Glomerular visceral epithelial cell (primary cell): ENCODE data around the gene ATXN2L.
"Not testable (repeated sequence)": the region's sequence is repeated elsewhere in the genome, so short reads cannot be mapped to it uniquely, and the experiment has no call there.

Source experiments
- DNase-seq: peaks from one replicate; pipeline ENCODE4 v3.0.0-alpha.2; 2016; ENCODE audit errors: extremely low spot score

Gene ATXN2L

GRCh38 chr16:28837672-28838557, 15.1 kb downstream of the ATXN2L start:
- DNase-seq: no peak

- no peak for DNase-seq
Observed at GRCh38 chr16:28838558-28838918, 15.7 kb downstream of the ATXN2L start.

- no peak for DNase-seq
Observed at GRCh38 chr16:28839004-28839639, 16.3 kb downstream of the ATXN2L start.

- no peak for DNase-seq
Observed at GRCh38 chr16:28839899-28840298, 17.1 kb downstream of the ATXN2L start.

- no peak for DNase-seq
Observed at GRCh38 chr16:28842696-28843095, 19.9 kb downstream of the ATXN2L start.

- DNase-seq: no peak
Observed at GRCh38 chr16:28843766-28844165, 21.0 kb downstream of the ATXN2L start.

- no peak for DNase-seq
Observed at GRCh38 chr16:28844226-28844885, 21.6 kb downstream of the ATXN2L start.

- peak; percentile 46 for DNase-seq
Observed at GRCh38 chr16:28845293-28845692, 22.5 kb downstream of the ATXN2L start.

- DNase-seq: no peak
Observed at GRCh38 chr16:28845761-28846079, 22.9 kb downstream of the ATXN2L start.

- peak; percentile 98 for DNase-seq
Observed at GRCh38 chr16:28846080-28846932, 23.5 kb downstream of the ATXN2L start, which contains the start of gene TUFM. TUFM (minus strand) TSS chr16:28846348; CDS start chr16:28846269, 79 bp downstream.

- peak; percentile 25 for DNase-seq
Observed at GRCh38 chr16:28846933-28847273, 24.1 kb downstream of the ATXN2L start.

GRCh38 chr16:28858421-28858820, 35.6 kb downstream of the ATXN2L start:
- no peak for DNase-seq

GRCh38 chr16:28859326-28859725, 36.5 kb downstream of the ATXN2L start:
- DNase-seq: no peak

- no peak for DNase-seq
Observed at GRCh38 chr16:28863929-28864793, 41.4 kb downstream of the ATXN2L start.

GRCh38 chr16:28865001-28865688, 42.3 kb downstream of the ATXN2L start:
- no peak for DNase-seq

- DNase-seq: no peak
Observed at GRCh38 chr16:28865722-28866453, 43.1 kb downstream of the ATXN2L start.

- no peak for DNase-seq
Observed at GRCh38 chr16:28866454-28866804, 43.6 kb downstream of the ATXN2L start.

- no peak for DNase-seq
Observed at GRCh38 chr16:28867241-28867640, 44.4 kb downstream of the ATXN2L start.

GRCh38 chr16:28867646-28868045, 44.8 kb downstream of the ATXN2L start:
- not testable (repeated sequence) for DNase-seq

- DNase-seq: no peak
Observed at GRCh38 chr16:28869201-28869600, 46.4 kb downstream of the ATXN2L start.
